ENCODE measurements around the gene PRIMA1.

DNA sequence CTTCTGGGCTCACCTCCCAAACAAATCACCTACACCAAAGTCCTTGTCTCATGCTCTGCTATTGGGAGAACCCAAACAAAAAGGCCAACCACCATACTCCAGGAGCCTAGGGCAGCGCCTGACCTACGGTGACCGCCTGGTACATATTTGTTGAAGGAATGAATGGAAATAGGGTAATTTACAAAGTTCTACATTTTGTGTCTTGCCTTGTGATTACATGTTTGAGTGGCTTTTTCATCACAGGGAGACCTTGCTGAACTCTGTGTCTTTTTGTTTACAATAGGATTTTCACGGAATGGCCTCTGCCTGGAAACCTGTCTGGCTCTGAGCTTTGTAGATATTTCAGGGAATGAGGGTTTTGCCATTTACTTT is 11.3 kb upstream of the PRIMA1 start:
- no peak for TF ChIP-seq EZH2 (IDR thresholded peaks at IDR 0.05; ENCODE audit: borderline replicate concordance, insufficient read depth, low read depth, low read length, poor library complexity, severe bottlenecking)
- TF ChIP-seq, protein P1, sequence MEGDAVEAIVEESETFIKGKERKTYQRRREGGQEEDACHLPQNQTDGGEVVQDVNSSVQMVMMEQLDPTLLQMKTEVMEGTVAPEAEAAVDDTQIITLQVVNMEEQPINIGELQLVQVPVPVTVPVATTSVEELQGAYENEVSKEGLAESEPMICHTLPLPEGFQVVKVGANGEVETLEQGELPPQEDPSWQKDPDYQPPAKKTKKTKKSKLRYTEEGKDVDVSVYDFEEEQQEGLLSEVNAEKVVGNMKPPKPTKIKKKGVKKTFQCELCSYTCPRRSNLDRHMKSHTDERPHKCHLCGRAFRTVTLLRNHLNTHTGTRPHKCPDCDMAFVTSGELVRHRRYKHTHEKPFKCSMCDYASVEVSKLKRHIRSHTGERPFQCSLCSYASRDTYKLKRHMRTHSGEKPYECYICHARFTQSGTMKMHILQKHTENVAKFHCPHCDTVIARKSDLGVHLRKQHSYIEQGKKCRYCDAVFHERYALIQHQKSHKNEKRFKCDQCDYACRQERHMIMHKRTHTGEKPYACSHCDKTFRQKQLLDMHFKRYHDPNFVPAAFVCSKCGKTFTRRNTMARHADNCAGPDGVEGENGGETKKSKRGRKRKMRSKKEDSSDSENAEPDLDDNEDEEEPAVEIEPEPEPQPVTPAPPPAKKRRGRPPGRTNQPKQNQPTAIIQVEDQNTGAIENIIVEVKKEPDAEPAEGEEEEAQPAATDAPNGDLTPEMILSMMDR (IDR thresholded peaks at IDR 0.05), result no peak
